ENCODE measurements around the gene TOMM20. TPM values are rescaled to one million over a fixed set of nuclear protein-coding genes. Genes with fewer than 3 reads are reported as not detected.

TOMM20 gene
- total RNA-seq, 1 experiment from 2014 or later: 197 TPM

- Mint-ChIP-seq H3K9me3 (no peaks in the 10 kb centered on the region), H3K4me3 (no peak overlapping the region), H3K36me3 (ENCODE audit: insufficient read depth in 1 of 3, low read depth in 3 of 3) (peaks cover 18 to 50% (median 39%) of the 10 kb centered on the region in 3 experiments), H3K4me1 (peaks cover 6 to 13% of the 10 kb centered on the region in 2 experiments), H3K27ac (no peak overlapping the region), H3K27me3 (ENCODE audit: low read depth) (no peaks in the 10 kb centered on the region; the same call in none of the 2 replicates)
- no peak overlapping the region for H2BK15ac ChIP-seq (ENCODE audit: low read depth, low read length)
- H4K8ac ChIP-seq (replicated peaks; ENCODE audit: insufficient read length, low read depth, low read length): no peak overlapping the region
- no peak overlapping the region for H2BK12ac ChIP-seq (ENCODE audit: insufficient read length, low read depth, low read length)
- no peak overlapping the region for H3K4ac ChIP-seq (ENCODE audit: low read depth, low read length)
- no peaks in the 10 kb centered on the region for H3K79me1 ChIP-seq (ENCODE audit: insufficient read depth, low read depth, low read length, poor library complexity, severe bottlenecking)
- H3K9ac ChIP-seq (ENCODE audit: extremely low read depth, insufficient read length, low read length): no peak overlapping the region
- H3K18ac ChIP-seq (ENCODE audit: insufficient read length, low read depth, low read length): no peak overlapping the region
- H3K27ac ChIP-seq (ENCODE audit: insufficient read length, low read depth, low read length): no peak overlapping the region
- H3T11ph ChIP-seq (ENCODE audit: low read length): no peak overlapping the region
- no peak overlapping the region for H4K5ac ChIP-seq (ENCODE audit: insufficient read length, low read depth, low read length)
- H3K4me1 ChIP-seq (ENCODE audit: insufficient read depth, low read length): no peaks in the 10 kb centered on the region
- no peak overlapping the region for H4K91ac ChIP-seq (ENCODE audit: insufficient read length, low read depth, low read length)
- H3K23ac ChIP-seq (ENCODE audit: insufficient read length, low read depth, low read length): no peak overlapping the region
- H3K14ac ChIP-seq (ENCODE audit: insufficient read depth, low read length): no peak overlapping the region
- H4K20me1 ChIP-seq (ENCODE audit: control insufficient read depth, insufficient read depth, insufficient read length): no peaks in the 10 kb centered on the region
- H3K27me3 ChIP-seq (ENCODE audit: insufficient read depth, low read length): no peaks in the 10 kb centered on the region
- no peak for DNase-seq
- peaks cover 8% of the 10 kb centered on the region for H3K23me2 ChIP-seq (ENCODE audit: insufficient read length, low read depth, low read length, poor library complexity, severe bottlenecking)
- H2AFZ ChIP-seq (ENCODE audit: low read length): no peak overlapping the region
- H2BK5ac ChIP-seq (ENCODE audit: insufficient read length, low read length): no peak overlapping the region
- no peaks in the 10 kb centered on the region for H3K9me3 ChIP-seq (ENCODE audit: control insufficient read depth, low read depth, low read length)
- TF ChIP-seq, protein P1, sequence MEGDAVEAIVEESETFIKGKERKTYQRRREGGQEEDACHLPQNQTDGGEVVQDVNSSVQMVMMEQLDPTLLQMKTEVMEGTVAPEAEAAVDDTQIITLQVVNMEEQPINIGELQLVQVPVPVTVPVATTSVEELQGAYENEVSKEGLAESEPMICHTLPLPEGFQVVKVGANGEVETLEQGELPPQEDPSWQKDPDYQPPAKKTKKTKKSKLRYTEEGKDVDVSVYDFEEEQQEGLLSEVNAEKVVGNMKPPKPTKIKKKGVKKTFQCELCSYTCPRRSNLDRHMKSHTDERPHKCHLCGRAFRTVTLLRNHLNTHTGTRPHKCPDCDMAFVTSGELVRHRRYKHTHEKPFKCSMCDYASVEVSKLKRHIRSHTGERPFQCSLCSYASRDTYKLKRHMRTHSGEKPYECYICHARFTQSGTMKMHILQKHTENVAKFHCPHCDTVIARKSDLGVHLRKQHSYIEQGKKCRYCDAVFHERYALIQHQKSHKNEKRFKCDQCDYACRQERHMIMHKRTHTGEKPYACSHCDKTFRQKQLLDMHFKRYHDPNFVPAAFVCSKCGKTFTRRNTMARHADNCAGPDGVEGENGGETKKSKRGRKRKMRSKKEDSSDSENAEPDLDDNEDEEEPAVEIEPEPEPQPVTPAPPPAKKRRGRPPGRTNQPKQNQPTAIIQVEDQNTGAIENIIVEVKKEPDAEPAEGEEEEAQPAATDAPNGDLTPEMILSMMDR (conservative IDR thresholded peaks at IDR 0.05): no peak
- H3K56ac ChIP-seq (ENCODE audit: insufficient read length, low read depth, low read length): no peak overlapping the region
- H2BK120ac ChIP-seq (ENCODE audit: low read depth, low read length, poor library complexity, severe bottlenecking): no peak overlapping the region
- WGBS (ENCODE audit: extremely low coverage, insufficient read length, low lambda C conversion rate): no CpG with 5 or more reads among the region's 4 CpGs
- no peak overlapping the region for H2BK20ac ChIP-seq (ENCODE audit: low read depth, low read length, poor library complexity, severe bottlenecking)
- H2AK5ac ChIP-seq (ENCODE audit: insufficient read length, low read length): no peak overlapping the region
- H3K4me2 ChIP-seq (ENCODE audit: insufficient read depth, insufficient read length, low read length): no peak overlapping the region
- H3K79me2 ChIP-seq (ENCODE audit: insufficient read depth, low read length): no peaks in the 10 kb centered on the region; the same call in 1 of the 2 replicates
These were observed 28.5 kb upstream of the TOMM20 start for GRCh38 chr1:235157150-235157549.

Data from H9 (cell line).